ENCODE results near the gene CIT. TPM values are rescaled to one million over a fixed set of nuclear protein-coding genes. Genes with fewer than 3 reads are reported as not detected.

CIT gene
- polyA plus RNA-seq, 3 donors: 0.03 TPM; not detected in 2

GRCh38 chr12:119838826-119839600 lies 38.1 kb downstream of the CIT start:
- Histone ChIP-seq H4K20me1 (ENCODE audit: insufficient read depth, low read length) (no peaks in the 10 kb centered on the region), H3K27me3 (ENCODE audit: control insufficient read depth in 2 of 2, insufficient read depth in 2 of 2, low read length in 2 of 2) (no peaks in the 10 kb centered on the region), H3K4me2 (replicated peaks; ENCODE audit: extremely low read depth, low read length, poor library complexity, severe bottlenecking) (no peak overlapping the region), H3K79me2 (ENCODE audit: insufficient read depth, low read length) (no peaks in the 10 kb centered on the region), H3K9ac (ENCODE audit: insufficient read depth, low read length, poor library complexity, severe bottlenecking) (no peak overlapping the region), H3K9me3 (replicated peaks in 1 of 2; ENCODE audit: control insufficient read depth in 1 of 2, insufficient read depth in 1 of 2, low read length in 2 of 2) (no peaks in the 10 kb centered on the region), H3K36me3 (replicated peaks in 1 of 2; ENCODE audit: control insufficient read depth in 1 of 2, insufficient read depth in 2 of 2, low read length in 2 of 2) (peaks cover 20 to 73% of the 10 kb centered on the region in 2 donors), H3K27ac (ENCODE audit: low read depth in 1 of 2, low read length in 2 of 2) (no peak overlapping the region), H3K4me3 (replicated peaks in 1 of 3; ENCODE audit: low read depth in 2 of 3, low read length in 3 of 3) (no peak overlapping the region), H2AFZ (ENCODE audit: insufficient read depth, low read depth, low read length, poor library complexity, severe bottlenecking) (no peak overlapping the region), H3K4me1 (ENCODE audit: control insufficient read depth in 1 of 2, insufficient read depth in 2 of 2, low read length in 2 of 2) (peaks cover 4 to 10% of the 10 kb centered on the region in 2 donors)
- DNase-seq: no peak
- Mint-ChIP-seq H3K36me3 (peaks cover 45 to 61% of the 10 kb centered on the region in 2 donors), H3K27me3 (ENCODE audit: low read depth in 3 of 3) (no peaks in the 10 kb centered on the region), H3K27ac (peak overlapping the region in 1 of 7 donors; percentile 37), H3K4me1 (peaks cover 6% of the 10 kb centered on the region), H3K9me3 (peaks cover 0 to 6% (median 2%) of the 10 kb centered on the region in 7 donors), H3K4me3 (no peak overlapping the region)
- WGBS (ENCODE audit: insufficient coverage): 98% methylated on average over 7 of the region's 14 CpGs
- no peak for TF ChIP-seq CTCF (IDR thresholded peaks at IDR 0.05)
- intact Hi-C loops (cut with micrococcal nuclease): no loop called here

- no peaks in the 10 kb centered on the region for H3K27me3 Mint-ChIP-seq (ENCODE audit: low read depth in 3 of 3)
- WGBS (ENCODE audit: insufficient coverage): 91% methylated on average over 1 of the region's 1 CpG
- H3K36me3 Mint-ChIP-seq: peaks cover 47 to 60% of the 10 kb centered on the region in 2 donors
- Histone ChIP-seq H3K79me2 (ENCODE audit: insufficient read depth, low read length) (no peaks in the 10 kb centered on the region), H3K4me1 (ENCODE audit: control insufficient read depth in 1 of 2, insufficient read depth in 2 of 2, low read length in 2 of 2) (peaks cover 4 to 10% of the 10 kb centered on the region in 2 donors), H3K36me3 (replicated peaks in 1 of 2; ENCODE audit: control insufficient read depth in 1 of 2, insufficient read depth in 2 of 2, low read length in 2 of 2) (peaks cover 18 to 73% of the 10 kb centered on the region in 2 donors), H3K27ac (ENCODE audit: low read depth in 1 of 2, low read length in 2 of 2) (peak overlapping the region in 1 of 2 donors; percentile 27), H4K20me1 (ENCODE audit: insufficient read depth, low read length) (no peaks in the 10 kb centered on the region), H3K9me3 (replicated peaks in 1 of 2; ENCODE audit: control insufficient read depth in 1 of 2, insufficient read depth in 1 of 2, low read length in 2 of 2) (no peaks in the 10 kb centered on the region), H3K9ac (ENCODE audit: insufficient read depth, low read length, poor library complexity, severe bottlenecking) (no peak overlapping the region), H3K4me2 (replicated peaks; ENCODE audit: extremely low read depth, low read length, poor library complexity, severe bottlenecking) (no peak overlapping the region), H3K4me3 (replicated peaks in 1 of 3; ENCODE audit: low read depth in 2 of 3, low read length in 3 of 3) (no peak overlapping the region), H3K27me3 (ENCODE audit: control insufficient read depth in 2 of 2, insufficient read depth in 2 of 2, low read length in 2 of 2) (no peaks in the 10 kb centered on the region), H2AFZ (ENCODE audit: insufficient read depth, low read depth, low read length, poor library complexity, severe bottlenecking) (peak overlapping the region; percentile 2)
- no peaks in the 10 kb centered on the region for H3K9me3 Mint-ChIP-seq
- DNase-seq: peak; percentile 5 to 33 (median 7)
- H3K4me1 Mint-ChIP-seq: peaks cover 6% of the 10 kb centered on the region
- no peak for TF ChIP-seq CTCF (IDR thresholded peaks at IDR 0.05)
- peak overlapping the region in 3 of 7 donors; percentile 16 to 76 (median 74) for H3K27ac Mint-ChIP-seq
- H3K4me3 Mint-ChIP-seq: no peak overlapping the region
- intact Hi-C loops (cut with micrococcal nuclease): no loop called here
Observed at GRCh38 chr12:119836781-119837180, 40.3 kb downstream of the CIT start.
